NK-92 treated with Interleukin-12 subunit alpha and Interleukin-12 subunit beta, amount 100 ng/mL, for 24 hours (cell line): ENCODE measurements around the gene SGO1.

Source experiments
- DNase-seq: peaks from one replicate; lab custom pipeline; 2025; lab: John Stamatoyannopoulos, UW

The SGO1 gene

GRCh38 chr3:20154928-20155327 lies 31.1 kb downstream of the SGO1 start:
- no peak for DNase-seq

- DNase-seq, result no peak
Measured at GRCh38 chr3:20154078-20154477, 31.9 kb downstream of the SGO1 start.

- DNase-seq, result no peak
Measured at GRCh38 chr3:20148466-20148865, 37.5 kb downstream of the SGO1 start.

- no peak for DNase-seq
Measured at GRCh38 chr3:20147361-20147760, 38.6 kb downstream of the SGO1 start.

- DNase-seq, result no peak
Measured at GRCh38 chr3:20146301-20146700, 39.7 kb downstream of the SGO1 start.

- no peak for DNase-seq
Measured at GRCh38 chr3:20145874-20146273, 40.1 kb downstream of the SGO1 start.

GRCh38 chr3:20143519-20143918 lies 42.5 kb downstream of the SGO1 start:
- DNase-seq, result no peak

GRCh38 chr3:20142517-20142916 lies 43.5 kb downstream of the SGO1 start:
- no peak for DNase-seq

- DNase-seq, result no peak
Measured at GRCh38 chr3:20141851-20142250, 44.2 kb downstream of the SGO1 start.

- no peak for DNase-seq
Measured at GRCh38 chr3:20141316-20141715, 44.7 kb downstream of the SGO1 start.

- no peak for DNase-seq
Measured at GRCh38 chr3:20140881-20141280, 45.1 kb downstream of the SGO1 start.

- DNase-seq, result no peak
Measured at GRCh38 chr3:20137647-20138046, 48.4 kb downstream of the SGO1 start.

- DNase-seq, result no peak
Measured at GRCh38 chr3:20136231-20136630, 49.8 kb downstream of the SGO1 start.

- DNase-seq, result no peak
Measured at GRCh38 chr3:20130106-20130505, 55.9 kb downstream of the SGO1 start.

GRCh38 chr3:20128358-20128757 lies 57.6 kb downstream of the SGO1 start:
- no peak for DNase-seq

- no peak for DNase-seq
Measured at GRCh38 chr3:20125897-20126296, 60.1 kb downstream of the SGO1 start.

GRCh38 chr3:20125289-20125688 lies 60.7 kb downstream of the SGO1 start:
- no peak for DNase-seq

GRCh38 chr3:20123131-20123652 lies 62.8 kb downstream of the SGO1 start:
- DNase-seq, result no peak

- no peak for DNase-seq
Measured at GRCh38 chr3:20121088-20121487, 64.9 kb downstream of the SGO1 start.
